SJSA1 (cell line): ENCODE measurements around the gene IZUMO1. TPM values are rescaled to one million over a fixed set of nuclear protein-coding genes. Genes with fewer than 3 reads are reported as not detected.
A peak's percentile ranks its signal among the peaks of the same experiment; 100 is the strongest.

Source experiments
- DNase-seq, 2 experiments: peaks; one replicate each; pipeline ENCODE4 v3.0.0-alpha.2; 2015 to 2020; ENCODE audit warnings: low spot score in 2 of 2, low read depth in 1 of 2
- H3K27ac ChIP-seq: fragments of 250-450 bp; sonication (Bioruptor Pico); 2 replicates; pipeline ENCODE4 v1.5.1; 2020; ENCODE audit warnings: mild to moderate bottlenecking, moderate library complexity
- H3K27me3 ChIP-seq: fragments of 250-450 bp; sonication (Bioruptor Pico); replicated peaks from 2 replicates; pipeline ENCODE4 v1.5.1; 2020; ENCODE audit warnings: mild to moderate bottlenecking, moderate library complexity
- H3K36me3 ChIP-seq: fragments of 250-450 bp; sonication (Bioruptor Pico); 2 replicates; pipeline ENCODE4 v1.5.1; 2020; ENCODE audit warnings: mild to moderate bottlenecking
- H3K4me1 ChIP-seq: fragments of 250-450 bp; sonication (Bioruptor Pico); replicated peaks from 2 replicates; pipeline ENCODE4 v1.6.1; 2021; ENCODE audit warnings: mild to moderate bottlenecking
- H3K4me3 ChIP-seq: fragments of 250-450 bp; sonication (Bioruptor Pico); 2 replicates; pipeline ENCODE4 v1.5.1; 2020; ENCODE audit warnings: mild to moderate bottlenecking
- H3K9me3 ChIP-seq: fragments of 250-450 bp; sonication (Bioruptor Pico); replicated peaks from 2 replicates; pipeline ENCODE4 v1.5.1; 2020; ENCODE audit warnings: mild to moderate bottlenecking
- total RNA-seq: library from RNA; depleted of rRNA; stranded (reverse); fragments of >200 nt; shearing (Covaris generic); gene quantifications from 2 replicates; pipeline ENCODE4 v1.2.3, GENCODE V29; 2014

Gene IZUMO1
- total RNA-seq, 1 experiment from 2014 or later = not detected

- H3K36me3 ChIP-seq = no peaks in the 10 kb centered on the region
- H3K27me3 ChIP-seq = peaks cover 6% of the 10 kb centered on the region
- DNase-seq = no peak
- no peak overlapping the region for H3K27ac ChIP-seq
- H3K9me3 ChIP-seq = 0 out of 2 replicates have a peak, but pooled peaks cover 2% of the 10 kb centered on the region
- H3K4me1 ChIP-seq = peaks cover 7% of the 10 kb centered on the region
- H3K4me3 ChIP-seq = peak overlapping the region; percentile 37
Observed at GRCh38 chr19:48739404-48740163, 7.1 kb downstream of the IZUMO1 start.

DNA sequence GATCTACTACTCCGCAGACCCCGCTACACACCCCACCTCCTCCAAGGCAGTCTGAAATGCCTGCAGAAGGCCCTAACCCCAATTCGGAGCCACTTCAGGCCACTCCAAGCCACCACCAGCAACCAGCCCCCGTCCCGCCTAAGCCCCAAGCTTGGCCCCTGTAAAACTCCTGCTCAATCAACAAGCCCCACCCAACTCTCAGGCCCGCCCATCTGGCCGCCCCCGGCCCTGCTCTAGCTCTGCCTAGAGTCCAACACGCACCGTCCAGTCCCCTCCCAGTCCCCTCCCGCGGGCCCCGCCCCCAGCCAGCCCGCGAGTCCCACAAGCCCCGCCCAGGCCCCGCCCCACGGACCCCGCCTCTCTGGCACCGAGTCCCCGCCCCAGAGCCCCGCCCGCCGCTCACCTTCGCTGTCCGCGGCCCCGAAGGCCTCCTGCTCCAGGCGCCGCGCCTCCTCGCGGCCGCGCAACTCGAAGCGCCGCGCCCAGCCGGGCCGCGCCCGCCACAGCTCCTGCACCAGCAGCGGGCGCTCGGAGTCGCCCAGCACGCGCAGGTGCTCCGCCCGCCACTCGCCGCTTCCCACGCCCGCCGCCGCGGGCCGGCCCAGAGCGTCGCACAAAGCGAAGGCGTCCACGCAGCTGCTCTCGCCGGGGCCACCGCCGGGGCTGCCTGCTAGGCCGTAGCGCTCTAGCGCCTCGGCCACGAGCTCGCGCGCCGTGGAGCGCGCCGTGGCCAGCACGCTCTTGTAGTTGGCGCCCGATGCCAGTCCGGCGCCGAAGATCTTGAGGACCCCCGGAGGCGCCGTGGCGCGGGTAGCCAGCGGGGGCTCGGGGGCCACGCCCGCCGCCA is 7.9 kb downstream of the IZUMO1 start:
- no peak overlapping the region for H3K27ac ChIP-seq
- DNase-seq = peak; percentile 43 to 94

GRCh38 chr19:48737360-48737998 is 9.2 kb downstream of the IZUMO1 start:
- Histone ChIP-seq H3K27ac (no peak overlapping the region), H3K4me1 (peaks cover 7% of the 10 kb centered on the region), H3K27me3 (peaks cover 6% of the 10 kb centered on the region), H3K4me3 (no peak overlapping the region), H3K36me3 (no peaks in the 10 kb centered on the region), H3K9me3 (0 out of 2 replicates have a peak, but pooled peaks cover 2% of the 10 kb centered on the region)
- DNase-seq = no peak

More for the DNA sequence above, 7.9 kb downstream of the IZUMO1 start:
- Histone ChIP-seq H3K36me3 (no peaks in the 10 kb centered on the region), H3K27me3 (peaks cover 6% of the 10 kb centered on the region), H3K4me1 (peaks cover 7% of the 10 kb centered on the region), H3K9me3 (0 out of 2 replicates have a peak, but pooled peaks cover 2% of the 10 kb centered on the region), H3K4me3 (peak overlapping the region; percentile 37)

- no peak for DNase-seq
- Histone ChIP-seq H3K4me1 (peaks cover 7% of the 10 kb centered on the region), H3K27me3 (peaks cover 6% of the 10 kb centered on the region), H3K9me3 (0 out of 2 replicates have a peak, but pooled peaks cover 2% of the 10 kb centered on the region), H3K36me3 (no peaks in the 10 kb centered on the region), H3K27ac (no peak overlapping the region), H3K4me3 (no peak overlapping the region)
Observed at GRCh38 chr19:48735031-48735615, 11.6 kb downstream of the IZUMO1 start.

GRCh38 chr19:48734625-48735024 is 12.1 kb downstream of the IZUMO1 start:
- H3K4me1 ChIP-seq = peaks cover 7% of the 10 kb centered on the region
- H3K36me3 ChIP-seq = no peaks in the 10 kb centered on the region
- peaks cover 6% of the 10 kb centered on the region; the same call in 1 of the 2 replicates for H3K27me3 ChIP-seq
- H3K4me3 ChIP-seq = no peak overlapping the region
- 0 out of 2 replicates have a peak, but pooled peaks cover 2% of the 10 kb centered on the region for H3K9me3 ChIP-seq
- no peak overlapping the region for H3K27ac ChIP-seq
- no peak for DNase-seq

DNA sequence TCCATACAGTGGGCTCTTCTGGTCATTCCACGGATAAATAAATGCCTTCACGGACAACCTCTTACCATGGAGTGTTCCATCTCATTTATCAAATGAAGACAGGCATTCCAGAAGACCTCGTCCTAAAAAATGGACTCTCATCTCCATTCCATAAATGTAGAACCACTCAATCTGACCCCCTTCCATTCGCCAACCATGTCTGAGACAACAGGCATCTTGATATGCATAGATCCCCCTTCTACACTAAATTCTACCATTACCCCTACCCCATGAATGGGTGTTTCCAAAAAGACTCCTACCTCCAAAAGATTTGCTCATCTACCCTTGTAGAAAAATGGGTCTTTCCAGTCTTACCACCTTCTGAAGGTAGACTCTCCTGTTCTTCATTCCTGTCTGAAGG is 15.3 kb downstream of the IZUMO1 start:
- Histone ChIP-seq H3K9me3 (0 out of 2 replicates have a peak, but pooled peaks cover 5% of the 10 kb centered on the region), H3K27me3 (no peaks in the 10 kb centered on the region), H3K27ac (no peak overlapping the region), H3K36me3 (no peaks in the 10 kb centered on the region), H3K4me3 (no peak overlapping the region), H3K4me1 (no peaks in the 10 kb centered on the region)
- DNase-seq = no peak

GRCh38 chr19:48728911-48729664 is 17.6 kb downstream of the IZUMO1 start:
- H3K27ac ChIP-seq = no peak overlapping the region
- H3K36me3 ChIP-seq = no peaks in the 10 kb centered on the region
- H3K9me3 ChIP-seq = 0 out of 2 replicates have a peak, but pooled peaks cover 5% of the 10 kb centered on the region
- H3K27me3 ChIP-seq = no peaks in the 10 kb centered on the region
- H3K4me1 ChIP-seq = peaks cover 13% of the 10 kb centered on the region
- no peak for DNase-seq
- no peak overlapping the region for H3K4me3 ChIP-seq

- 0 out of 2 replicates have a peak, but pooled peaks cover 5% of the 10 kb centered on the region for H3K9me3 ChIP-seq
- no peak overlapping the region for H3K27ac ChIP-seq
- DNase-seq = no peak
- H3K4me3 ChIP-seq = no peak overlapping the region
- no peaks in the 10 kb centered on the region for H3K27me3 ChIP-seq
- peaks cover 13% of the 10 kb centered on the region for H3K4me1 ChIP-seq
- no peaks in the 10 kb centered on the region for H3K36me3 ChIP-seq
Observed at GRCh38 chr19:48726556-48726955, 20.2 kb downstream of the IZUMO1 start.

GRCh38 chr19:48724796-48725753 is 21.6 kb downstream of the IZUMO1 start:
- no peaks in the 10 kb centered on the region for H3K36me3 ChIP-seq
- no peak overlapping the region for H3K4me3 ChIP-seq
- DNase-seq = peak; percentile 90 to 94

DNA sequence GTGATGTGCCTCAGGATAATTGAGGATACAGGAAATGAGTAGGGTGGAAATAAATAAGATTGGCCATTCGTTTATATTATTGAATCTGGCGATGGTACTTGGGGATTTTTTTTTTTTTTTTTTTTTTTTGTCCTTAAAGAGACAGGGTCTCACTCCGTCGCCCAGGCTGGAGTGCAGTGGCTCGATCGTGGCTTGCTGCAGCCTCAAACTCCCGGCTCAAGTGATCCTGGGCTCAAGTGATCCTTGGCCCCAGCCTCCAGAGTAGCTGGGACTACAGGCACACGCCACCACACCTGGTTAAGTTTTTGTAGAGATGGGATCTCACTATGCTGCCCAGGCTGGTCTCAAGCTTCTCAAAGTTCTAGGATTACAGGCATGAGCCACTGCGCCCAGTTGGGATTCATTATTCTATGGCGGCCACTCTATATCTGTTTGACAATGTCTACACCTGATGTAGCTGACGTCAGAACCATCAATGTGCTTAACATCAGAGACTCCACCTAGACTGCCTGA is 24.5 kb downstream of the IZUMO1 start:
- H3K27me3 ChIP-seq = no peaks in the 10 kb centered on the region
- no peak overlapping the region for H3K4me3 ChIP-seq
- H3K27ac ChIP-seq = no peak overlapping the region
- 0 out of 2 replicates have a peak, but pooled peaks cover 5% of the 10 kb centered on the region for H3K9me3 ChIP-seq
- H3K36me3 ChIP-seq = no peaks in the 10 kb centered on the region
- no peak for DNase-seq
- H3K4me1 ChIP-seq = peaks cover 22% of the 10 kb centered on the region

More at GRCh38 chr19:48724796-48725753, 21.6 kb downstream of the IZUMO1 start:
- Histone ChIP-seq H3K27me3 (no peaks in the 10 kb centered on the region), H3K9me3 (0 out of 2 replicates have a peak, but pooled peaks cover 5% of the 10 kb centered on the region), H3K27ac (peak overlapping the region; percentile 88), H3K4me1 (peaks cover 22% of the 10 kb centered on the region)

GRCh38 chr19:48720613-48721296 is 26.0 kb downstream of the IZUMO1 start:
- peaks cover 22% of the 10 kb centered on the region for H3K4me1 ChIP-seq
- no peaks in the 10 kb centered on the region for H3K9me3 ChIP-seq
- peak overlapping the region; percentile 53 for H3K4me3 ChIP-seq
- DNase-seq = peak; percentile 98 to 99
- no peaks in the 10 kb centered on the region for H3K27me3 ChIP-seq
- peak overlapping the region; percentile 83 for H3K27ac ChIP-seq
- H3K36me3 ChIP-seq = no peaks in the 10 kb centered on the region
